A549 (cell line): ENCODE results near the gene LGR4.

ENCODE experiments used
- CEBPB ChIP-seq, 2 experiments: fragments of >200 bp in 1 of 2; sonication (Bioruptor Twin) in 1 of 2; formaldehyde crosslinking in 1 of 2; IDR thresholded peaks; 2 replicates each; pipeline ENCODE4 v1.6.1; 2012 to 2016
- CTCF ChIP-seq: fragments of >200 bp; sonication (Bioruptor Twin); formaldehyde crosslinking; IDR thresholded peaks from 3 replicates; pipeline ENCODE4 v1.5.1; 2016
- EHMT2 ChIP-seq: fragments of 200-600 bp; sonication (generic); IDR thresholded peaks from 2 replicates; pipeline ENCODE4 v1.6.1; 2016; ENCODE audit warnings: antibody characterized with exemption, low read depth, mild to moderate bottlenecking, moderate library complexity
- ELK1 ChIP-seq: fragments of 150-350 bp; IDR thresholded peaks from 2 replicates; pipeline ENCODE4 v1.6.1; 2014; ENCODE audit warnings: low read depth, mild to moderate bottlenecking, low read length
- EP300 ChIP-seq, 2 experiments: fragments of >200 bp; sonication (Bioruptor Twin); formaldehyde crosslinking; IDR thresholded peaks; 2 replicates in 1 of 2; 3 replicates in 1 of 2; pipeline ENCODE4 v1.6.1; 2016 to 2017
- ESRRA ChIP-seq: fragments of 150-350 bp; IDR thresholded peaks from 2 replicates; pipeline ENCODE4 v1.6.1; 2014; ENCODE audit warnings: mild to moderate bottlenecking, low read length, borderline replicate concordance
- HOXA7 ChIP-seq: fragments of 250-450 bp; sonication (Bioruptor Pico); IDR thresholded peaks from 2 replicates; pipeline ENCODE4 v1.5.0; 2020; ENCODE audit warnings: mild to moderate bottlenecking, moderate library complexity
- POLR2A ChIP-seq: IDR thresholded peaks from 2 replicates; pipeline ENCODE4 v1.6.1; 2012; ENCODE audit warnings: mild to moderate bottlenecking, low read length
- RAD21 ChIP-seq, 2 experiments: fragments of >200 bp in 1 of 2; sonication (Bioruptor Twin) in 1 of 2; formaldehyde crosslinking in 1 of 2; IDR thresholded peaks in 1 of 2; conservative IDR thresholded peaks in 1 of 2; 2 replicates in 1 of 2; 3 replicates in 1 of 2; pipeline ENCODE4 v1.6.1; 2012 to 2018; ENCODE audit warnings: inconsistent platforms in 1 of 2
- USF2 ChIP-seq: fragments of 450-650 bp; IDR thresholded peaks from 2 replicates; pipeline ENCODE4 v1.6.1; 2014; ENCODE audit warnings: antibody characterized with exemption

GRCh38 chr11:27453701-27454100 lies 18.9 kb downstream of the LGR4 start:
- TF ChIP-seq CTCF = no peak
- TF ChIP-seq POLR2A = no peak
- TF ChIP-seq CEBPB (IDR thresholded peaks at IDR 0.05) = no peak
- TF ChIP-seq RAD21 (conservative IDR thresholded peaks at IDR 0.05 in 1 of 2, IDR thresholded peaks at IDR 0.05 in 1 of 2) = no peak
- TF ChIP-seq ESRRA = no peak
- no peak for TF ChIP-seq HOXA7 (CRISPR knock-in tag)
- no peak for TF ChIP-seq USF2
- no peak for TF ChIP-seq EHMT2
- no peak for TF ChIP-seq EP300 (IDR thresholded peaks at IDR 0.05)
- TF ChIP-seq ELK1 = no peak
